IMR-90 (cell line): ENCODE results near the gene NOA1. TPM values are rescaled to one million over a fixed set of nuclear protein-coding genes. Genes with fewer than 3 reads are reported as not detected.

Source experiments
- ATAC-seq: fragments of 200-7000 bp; cut with Tn5 transposase; 2 replicates; pipeline ENCODE4 v1.9.1; 2020; ENCODE audit warnings: low read depth, mild to moderate bottlenecking, moderate library complexity
- BruUV-seq: library from RNA; stranded (reverse); fragments of 400-500 nt; replicated peaks from 2 replicates; lab custom pipeline; 2021; lab: Mats Ljungman, UMichigan
- CTCF ChIA-PET: fragments of 300-600 bp; formaldehyde crosslinking; extraction: SDS; loops from one replicate; lab custom pipeline; 2021; ENCODE audit warnings: antibody characterized with exemption; lab: Yijun Ruan, JAX
- POLR2A ChIA-PET: fragments of 300-600 bp; sonication (Branson Sonifier 250); formaldehyde crosslinking; loops from one replicate; lab custom pipeline; 2022; ENCODE audit warnings: antibody characterized with exemption; ENCODE audit not compliant: unreplicated experiment; lab: Charles Lee
- DNase-seq: peaks from one replicate; pipeline ENCODE4 v3.0.0; 2013
- H2AFZ ChIP-seq: replicated peaks from 2 replicates; pipeline ENCODE3; 2013; ENCODE audit warnings: low read length, mild to moderate bottlenecking; ENCODE audit not compliant: poor library complexity
- H2AK5ac ChIP-seq: 2 replicates; pipeline ENCODE4 v1.6.1; 2013; ENCODE audit warnings: low read depth, low read length, inconsistent platforms
- H2AK9ac ChIP-seq: replicated peaks from 2 replicates; pipeline ENCODE3; 2013; ENCODE audit warnings: mild to moderate bottlenecking, low read depth, low read length, moderate library complexity; ENCODE audit not compliant: poor library complexity
- H2BK120ac ChIP-seq: 2 replicates; pipeline ENCODE4 v1.6.1; 2013; ENCODE audit warnings: low read depth, low read length, inconsistent platforms
- H2BK15ac ChIP-seq: 3 replicates; pipeline ENCODE4 v1.6.1; 2013; ENCODE audit warnings: low read depth, low read length, inconsistent platforms
- H2BK20ac ChIP-seq: 2 replicates; pipeline ENCODE4 v1.6.1; 2013; ENCODE audit warnings: low read depth, mild to moderate bottlenecking, inconsistent platforms, low read length, moderate library complexity
- H2BK5ac ChIP-seq: 2 replicates; pipeline ENCODE4 v1.6.1; 2013; ENCODE audit warnings: mild to moderate bottlenecking, low read depth, low read length, inconsistent platforms; ENCODE audit not compliant: poor library complexity, severe bottlenecking
- H3K14ac ChIP-seq: replicated peaks from 2 replicates; pipeline ENCODE4 v1.6.1; 2013; ENCODE audit warnings: low read depth, low read length, inconsistent platforms
- H3K18ac ChIP-seq: 2 replicates; pipeline ENCODE4 v1.6.1; 2013; ENCODE audit warnings: low read depth, low read length, control low read depth
- H3K23ac ChIP-seq: 2 replicates; pipeline ENCODE4 v1.6.1; 2013; ENCODE audit warnings: low read depth, low read length, inconsistent platforms
- H3K27ac ChIP-seq: 2 replicates; pipeline ENCODE4 v1.5.1; 2013; ENCODE audit warnings: mild to moderate bottlenecking, control low read depth, low read length; ENCODE audit not compliant: insufficient read depth
- H3K27me3 ChIP-seq: 2 replicates; pipeline ENCODE4 v1.6.1; 2013; ENCODE audit warnings: low read length; ENCODE audit not compliant: control insufficient read depth, insufficient read depth
- H3K36me3 ChIP-seq: 2 replicates; pipeline ENCODE4 v1.6.1; 2013; ENCODE audit warnings: low read length, mixed read lengths; ENCODE audit not compliant: control insufficient read depth, insufficient read depth
- H3K4ac ChIP-seq: 2 replicates; pipeline ENCODE4 v1.6.1; 2013; ENCODE audit warnings: low read depth, low read length, inconsistent platforms
- H3K4me1 ChIP-seq: 2 replicates; pipeline ENCODE4 v1.6.1; 2013; ENCODE audit warnings: low read length, mixed read lengths; ENCODE audit not compliant: control insufficient read depth, insufficient read depth
- H3K4me2 ChIP-seq: 2 replicates; pipeline ENCODE4 v1.6.1; 2013; ENCODE audit warnings: low read depth, mild to moderate bottlenecking, control low read depth, low read length, moderate library complexity
- H3K4me3 ChIP-seq: 2 replicates; pipeline ENCODE4 v1.5.1; 2013; ENCODE audit warnings: low read depth, mild to moderate bottlenecking, control low read depth, low read length, moderate library complexity; ENCODE audit not compliant: insufficient read depth
- H3K56ac ChIP-seq: 2 replicates; pipeline ENCODE4 v1.6.1; 2013; ENCODE audit warnings: low read length, inconsistent platforms; ENCODE audit not compliant: insufficient read depth; ENCODE audit errors: extremely low read depth
- H3K79me1 ChIP-seq, 2 experiments: 2 replicates each; pipeline ENCODE4 v1.6.1; 2013; ENCODE audit warnings: low read length in 2 of 2, inconsistent platforms in 1 of 2, low read depth in 1 of 2
- H3K9ac ChIP-seq: 2 replicates; pipeline ENCODE4 v1.6.1; 2013; ENCODE audit warnings: low read depth, low read length, control low read depth
- H3K9me1 ChIP-seq: 2 replicates; pipeline ENCODE4 v1.6.1; 2013; ENCODE audit warnings: low read length, inconsistent platforms; ENCODE audit not compliant: insufficient read depth
- H3K9me3 ChIP-seq: 2 replicates; pipeline ENCODE4 v1.6.1; 2013; ENCODE audit warnings: low read length; ENCODE audit not compliant: control insufficient read depth, insufficient read depth
- H4K20me1 ChIP-seq: 2 replicates; pipeline ENCODE4 v1.6.1; 2013; ENCODE audit warnings: low read length, inconsistent platforms; ENCODE audit not compliant: insufficient read depth
- H4K5ac ChIP-seq: 2 replicates; pipeline ENCODE4 v1.6.1; 2013; ENCODE audit warnings: mild to moderate bottlenecking, low read depth, low read length, control low read depth
- H4K8ac ChIP-seq, 2 experiments: 2 replicates each; pipeline ENCODE4 v1.6.1; 2013; ENCODE audit warnings: low read depth in 2 of 2, low read length in 2 of 2, control low read depth in 1 of 2, inconsistent platforms in 1 of 2
- H4K91ac ChIP-seq: 2 replicates; pipeline ENCODE4 v1.6.1; 2013; ENCODE audit warnings: low read depth, low read length, inconsistent platforms; ENCODE audit not compliant: insufficient read depth
- BHLHE40 ChIP-seq: fragments of 150-350 bp; IDR thresholded peaks from 2 replicates; pipeline ENCODE4 v1.6.1; 2016; ENCODE audit warnings: mild to moderate bottlenecking, low read depth, low read length
- CEBPB ChIP-seq: IDR thresholded peaks from 2 replicates; pipeline ENCODE4 v1.6.1; 2012; ENCODE audit warnings: low read depth, low read length, improper control_type of control experiment
- CHD1 ChIP-seq: IDR thresholded peaks from 2 replicates; pipeline ENCODE4 v1.6.1; 2012; ENCODE audit warnings: low read depth, low read length, improper control_type of control experiment
- CTCF ChIP-seq: conservative IDR thresholded peaks from 2 replicates; pipeline ENCODE4 v1.5.1; 2012; ENCODE audit warnings: mild to moderate bottlenecking, low read depth, low read length, improper control_type of control experiment
- ELK1 ChIP-seq: fragments of 150-350 bp; IDR thresholded peaks from 2 replicates; pipeline ENCODE4 v1.6.1; 2016; ENCODE audit warnings: low read depth, mild to moderate bottlenecking, low read length, moderate library complexity, borderline replicate concordance
- FOS ChIP-seq: fragments of 150-350 bp; IDR thresholded peaks from 2 replicates; pipeline ENCODE4 v1.6.1; 2016; ENCODE audit warnings: low read depth, low read length
- MAFK ChIP-seq: IDR thresholded peaks from 2 replicates; pipeline ENCODE4 v1.6.1; 2012; ENCODE audit warnings: low read depth, low read length, improper control_type of control experiment
- MAZ ChIP-seq: IDR thresholded peaks from 2 replicates; pipeline ENCODE4 v1.6.1; 2012; ENCODE audit warnings: low read depth, mild to moderate bottlenecking, low read length, improper control_type of control experiment, moderate library complexity, borderline replicate concordance
- MXI1 ChIP-seq: IDR thresholded peaks from 2 replicates; pipeline ENCODE4 v1.6.1; 2012; ENCODE audit warnings: low read depth, mild to moderate bottlenecking, low read length, moderate library complexity, borderline replicate concordance
- NFE2L2 ChIP-seq: fragments of 150-350 bp; IDR thresholded peaks from 2 replicates; pipeline ENCODE4 v1.6.1; 2016; ENCODE audit warnings: low read depth, mild to moderate bottlenecking, low read length
- POLR2A ChIP-seq: IDR thresholded peaks from 2 replicates; pipeline ENCODE4 v1.6.1; 2012; ENCODE audit warnings: mild to moderate bottlenecking, low read depth, low read length
- RAD21 ChIP-seq: IDR thresholded peaks from 2 replicates; pipeline ENCODE4 v1.6.1; 2012; ENCODE audit warnings: low read length, improper control_type of control experiment
- RCOR1 ChIP-seq: IDR thresholded peaks from 2 replicates; pipeline ENCODE4 v1.6.1; 2012; ENCODE audit warnings: mild to moderate bottlenecking, low read length, improper control_type of control experiment; ENCODE audit not compliant: insufficient replicate concordance
- RFX5 ChIP-seq: IDR thresholded peaks from 2 replicates; pipeline ENCODE4 v1.8.0; 2012; ENCODE audit warnings: low read depth, mild to moderate bottlenecking, low read length, moderate library complexity
- SMC3 ChIP-seq: fragments of 150-350 bp; IDR thresholded peaks from 2 replicates; pipeline ENCODE4 v1.6.1; 2016; ENCODE audit warnings: low read depth, mild to moderate bottlenecking, antibody characterized with exemption, low read length, moderate library complexity
- USF2 ChIP-seq: fragments of 150-350 bp; IDR thresholded peaks from 2 replicates; pipeline ENCODE4 v1.6.1; 2017; ENCODE audit warnings: mild to moderate bottlenecking, antibody characterized with exemption, low read length, low read depth
- WGBS, 2 experiments: methylation state at CpG; one replicate each; pipeline versions ENCODE4 v1.1.5 to v1.1.7; 2013; ENCODE audit warnings: missing lambda C conversion rate in 2 of 2; ENCODE audit not compliant: insufficient read length in 1 of 2; ENCODE audit errors: extremely low coverage in 2 of 2; 5-methylcytosine and 5-hydroxymethylcytosine counted together
- dilution Hi-C: fragments of 300-500 bp; cut with HindIII; formaldehyde crosslinking; loops from one replicate; pipeline ENCODE4 v1.14.3; 2018; ENCODE audit warnings: low sequenced_read_pairs; ENCODE audit not compliant: unreplicated experiment
- in situ Hi-C: fragments of 300-500 bp; cut with MboI; formaldehyde crosslinking; loops from 3 replicates; pipeline ENCODE4 v1.14.3; 2019; ENCODE audit warnings: low sequenced_read_pairs, inconsistent platforms, mixed read lengths
- intact Hi-C: fragments of 100-400 bp; cut with micrococcal nuclease; formaldehyde crosslinking; loops from 2 replicates; pipeline ENCODE4 v1.10.0; 2022
- polyA plus RNA-seq, 3 experiments: library from polyadenylated mRNA; depleted of rRNA; stranded (reverse); fragments of >200 nt; gene quantifications; 2 replicates each; pipeline ENCODE4 v1.2.3, GENCODE V29; 2012; ENCODE audit warnings: low replicate concordance in 1 of 3
- total RNA-seq: library from RNA; depleted of rRNA; stranded (reverse); fragments of >200 nt; gene quantifications from 2 replicates; pipeline ENCODE4 v1.2.3, GENCODE V29; 2012

Gene NOA1
- total and polyA plus RNA-seq, 2 of the 4 experiments (the other 2 are of a cell fraction) = 10.4 to 10.8 TPM

DNA sequence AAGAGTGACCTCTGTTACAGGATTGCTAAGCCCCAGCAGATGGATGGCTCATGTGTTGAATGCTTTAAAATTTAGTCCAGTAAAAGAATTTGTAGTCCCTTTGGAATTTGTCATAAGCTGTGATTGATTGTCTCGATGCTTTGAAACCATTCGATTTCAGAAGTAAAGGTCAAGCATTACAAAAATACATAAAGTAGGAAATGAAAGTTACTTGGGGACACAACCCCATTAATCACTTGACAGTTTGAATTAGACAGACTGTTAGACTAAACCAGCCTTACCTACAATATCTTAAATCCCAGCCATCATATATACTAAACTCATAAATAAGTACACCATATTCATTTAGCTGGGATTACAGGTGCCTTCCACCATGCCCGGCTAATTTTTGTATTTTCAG, 63.1 kb downstream of the NOA1 start:
- ChIA-PET POLR2A (no interaction called here), CTCF (no interaction called here)
- Histone ChIP-seq H3K27ac (no peak overlapping the region), H3K9me1 (peaks cover 15% of the 10 kb centered on the region; the same call in 1 of the 2 replicates), H3K79me1 (peaks cover 11 to 68% of the 10 kb centered on the region in 2 experiments), H4K5ac (no peak overlapping the region), H2AFZ (no peak overlapping the region), H3K27me3 (no peaks in the 10 kb centered on the region), H2AK5ac (no peak overlapping the region), H4K20me1 (peaks cover 66% of the 10 kb centered on the region), H3K23ac (no peak overlapping the region), H4K8ac (no peak overlapping the region), H3K9me3 (no peaks in the 10 kb centered on the region), H3K14ac (no peak overlapping the region), H2BK20ac (no peak overlapping the region), H3K4me2 (no peak overlapping the region), H3K36me3 (peaks cover 17% of the 10 kb centered on the region), H3K4ac (no peak overlapping the region), H2AK9ac (no peak overlapping the region), H2BK5ac (no peak overlapping the region), H4K91ac (no peak overlapping the region), H3K9ac (no peak overlapping the region), H3K4me1 (peaks cover 7% of the 10 kb centered on the region; the same call in 1 of the 2 replicates), H2BK120ac (no peak overlapping the region), H3K4me3 (no peak overlapping the region), H3K56ac (no peak overlapping the region), H3K18ac (no peak overlapping the region), H2BK15ac (no peak overlapping the region)
- no peak for TF ChIP-seq CEBPB
- no peak for TF ChIP-seq RFX5
- no peak for TF ChIP-seq BHLHE40
- no peak for TF ChIP-seq USF2
- TF ChIP-seq CHD1 = no peak
- TF ChIP-seq NFE2L2 = no peak
- TF ChIP-seq FOS = no peak
- TF ChIP-seq MAZ = no peak
- no peak for TF ChIP-seq MXI1
- no peak for TF ChIP-seq POLR2A
- no peak for TF ChIP-seq RAD21
- TF ChIP-seq CTCF = no peak
- TF ChIP-seq SMC3 = no peak
- no peak for TF ChIP-seq MAFK
- TF ChIP-seq RCOR1 = no peak
- TF ChIP-seq ELK1 = no peak
- intact Hi-C loops = no loop called here
- DNase-seq (no peak), ATAC-seq (no peak)
- in situ Hi-C loops = no loop called here
- dilution Hi-C loops = no loop called here
- BruUV-seq = no TSS peak
- no CpG with 5 or more reads among the region's 3 CpGs for whole genome bisulfite sequencing, 2 experiments
